HG02759 (cell line): ENCODE measurements around the gene HIC1.

Source experiments
- ATAC-seq: cut with Tn5 transposase; IDR thresholded peaks from one replicate; pipeline ENCODE4 v1.9.1; 2021; ENCODE audit warnings: mild to moderate bottlenecking, moderate library complexity; ENCODE audit not compliant: unreplicated experiment

Gene HIC1

GRCh38 chr17:2101448-2102257 is 46.8 kb downstream of the HIC1 start:
- no peak for ATAC-seq

- no peak for ATAC-seq
These were observed 48.3 kb downstream of the HIC1 start for GRCh38 chr17:2102931-2103809.

GRCh38 chr17:2105663-2106062 is 50.8 kb downstream of the HIC1 start:
- ATAC-seq: no peak

- ATAC-seq: no peak
These were observed 51.5 kb downstream of the HIC1 start for GRCh38 chr17:2106308-2106955.

- no peak for ATAC-seq
These were observed 52.1 kb downstream of the HIC1 start for GRCh38 chr17:2107050-2107449.

- ATAC-seq: no peak
These were observed 52.6 kb downstream of the HIC1 start for GRCh38 chr17:2107506-2107905.

- ATAC-seq: no peak
These were observed 53.3 kb downstream of the HIC1 start for GRCh38 chr17:2108170-2108569.

- no peak for ATAC-seq
These were observed 55.5 kb downstream of the HIC1 start for GRCh38 chr17:2110436-2110835.

GRCh38 chr17:2111691-2112090 is 56.8 kb downstream of the HIC1 start:
- no peak for ATAC-seq
